ENCODE measurements around the gene PHACTR1.

PHACTR1 gene

DNA sequence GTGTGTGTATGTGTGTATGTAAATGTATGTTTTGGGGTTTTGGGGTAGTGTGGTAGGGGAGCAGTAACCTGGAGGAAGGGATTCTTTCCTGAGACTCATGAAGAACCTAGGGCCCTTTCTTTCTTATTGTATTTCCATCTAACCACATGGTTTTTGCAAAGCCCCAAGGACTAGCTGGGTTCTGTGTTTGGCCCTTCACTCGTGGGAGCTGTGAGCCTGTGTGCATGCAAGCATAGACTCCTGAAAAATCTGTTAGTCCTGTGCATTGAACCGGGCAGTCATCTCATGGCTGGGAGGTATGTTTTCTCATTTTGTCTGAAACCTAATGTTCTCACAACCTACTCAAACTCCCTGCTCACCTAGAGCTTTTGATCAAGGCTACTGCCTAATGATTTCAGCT lies 219.1 kb downstream of the PHACTR1 start:
- TF ChIP-seq NFIC (IDR thresholded peaks at IDR 0.05) (no peak), EP300 (IDR thresholded peaks at IDR 0.05; ENCODE audit: borderline replicate concordance) (no peak), FOXM1 (IDR thresholded peaks at IDR 0.05; ENCODE audit: borderline replicate concordance, low read depth) (no peak), TCF12 (IDR thresholded peaks at IDR 0.05; ENCODE audit: low read depth) (no peak), CEBPB (IDR thresholded peaks at IDR 0.05) (no peak), CREB1 (IDR thresholded peaks at IDR 0.05; ENCODE audit: low read depth) (no peak), EGR1 (IDR thresholded peaks at IDR 0.05) (no peak), YY1 (IDR thresholded peaks at IDR 0.05; ENCODE audit: low read depth) (no peak), RAD21 (IDR thresholded peaks at IDR 0.05; ENCODE audit: low read depth) (no peak), TEAD4 (IDR thresholded peaks at IDR 0.05) (no peak)
- TF ChIP-seq, protein P1, sequence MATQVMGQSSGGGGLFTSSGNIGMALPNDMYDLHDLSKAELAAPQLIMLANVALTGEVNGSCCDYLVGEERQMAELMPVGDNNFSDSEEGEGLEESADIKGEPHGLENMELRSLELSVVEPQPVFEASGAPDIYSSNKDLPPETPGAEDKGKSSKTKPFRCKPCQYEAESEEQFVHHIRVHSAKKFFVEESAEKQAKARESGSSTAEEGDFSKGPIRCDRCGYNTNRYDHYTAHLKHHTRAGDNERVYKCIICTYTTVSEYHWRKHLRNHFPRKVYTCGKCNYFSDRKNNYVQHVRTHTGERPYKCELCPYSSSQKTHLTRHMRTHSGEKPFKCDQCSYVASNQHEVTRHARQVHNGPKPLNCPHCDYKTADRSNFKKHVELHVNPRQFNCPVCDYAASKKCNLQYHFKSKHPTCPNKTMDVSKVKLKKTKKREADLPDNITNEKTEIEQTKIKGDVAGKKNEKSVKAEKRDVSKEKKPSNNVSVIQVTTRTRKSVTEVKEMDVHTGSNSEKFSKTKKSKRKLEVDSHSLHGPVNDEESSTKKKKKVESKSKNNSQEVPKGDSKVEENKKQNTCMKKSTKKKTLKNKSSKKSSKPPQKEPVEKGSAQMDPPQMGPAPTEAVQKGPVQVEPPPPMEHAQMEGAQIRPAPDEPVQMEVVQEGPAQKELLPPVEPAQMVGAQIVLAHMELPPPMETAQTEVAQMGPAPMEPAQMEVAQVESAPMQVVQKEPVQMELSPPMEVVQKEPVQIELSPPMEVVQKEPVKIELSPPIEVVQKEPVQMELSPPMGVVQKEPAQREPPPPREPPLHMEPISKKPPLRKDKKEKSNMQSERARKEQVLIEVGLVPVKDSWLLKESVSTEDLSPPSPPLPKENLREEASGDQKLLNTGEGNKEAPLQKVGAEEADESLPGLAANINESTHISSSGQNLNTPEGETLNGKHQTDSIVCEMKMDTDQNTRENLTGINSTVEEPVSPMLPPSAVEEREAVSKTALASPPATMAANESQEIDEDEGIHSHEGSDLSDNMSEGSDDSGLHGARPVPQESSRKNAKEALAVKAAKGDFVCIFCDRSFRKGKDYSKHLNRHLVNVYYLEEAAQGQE (IDR thresholded peaks at IDR 0.05; ENCODE audit: low read depth), result no peak
- TF ChIP-seq, protein P2, sequence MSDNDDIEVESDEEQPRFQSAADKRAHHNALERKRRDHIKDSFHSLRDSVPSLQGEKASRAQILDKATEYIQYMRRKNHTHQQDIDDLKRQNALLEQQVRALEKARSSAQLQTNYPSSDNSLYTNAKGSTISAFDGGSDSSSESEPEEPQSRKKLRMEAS (IDR thresholded peaks at IDR 0.05), result no peak
- TF ChIP-seq, protein P3, sequence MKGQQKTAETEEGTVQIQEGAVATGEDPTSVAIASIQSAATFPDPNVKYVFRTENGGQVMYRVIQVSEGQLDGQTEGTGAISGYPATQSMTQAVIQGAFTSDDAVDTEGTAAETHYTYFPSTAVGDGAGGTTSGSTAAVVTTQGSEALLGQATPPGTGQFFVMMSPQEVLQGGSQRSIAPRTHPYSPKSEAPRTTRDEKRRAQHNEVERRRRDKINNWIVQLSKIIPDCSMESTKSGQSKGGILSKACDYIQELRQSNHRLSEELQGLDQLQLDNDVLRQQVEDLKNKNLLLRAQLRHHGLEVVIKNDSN (IDR thresholded peaks at IDR 0.05), result no peak

DNA sequence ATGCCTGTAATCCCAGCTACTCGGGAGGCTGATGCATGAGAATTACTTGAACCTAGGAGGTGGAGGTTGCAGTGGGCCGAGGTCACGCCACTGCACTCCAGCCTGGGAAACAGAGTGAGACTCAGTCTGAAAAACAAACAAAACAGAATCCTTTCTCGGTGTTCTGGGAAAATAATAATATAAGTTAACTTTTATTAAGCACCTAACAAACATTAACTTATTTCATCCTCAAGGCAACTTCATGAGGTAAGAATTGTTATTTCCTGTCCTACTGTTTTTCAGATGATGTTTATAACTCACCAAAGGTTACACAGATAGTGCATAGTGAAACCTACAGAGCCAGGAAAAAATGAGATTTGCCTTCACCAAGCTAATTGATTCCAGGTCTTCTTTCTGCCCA lies 221.4 kb downstream of the PHACTR1 start:
- TF ChIP-seq, protein P2 (IDR thresholded peaks at IDR 0.05), result no peak
- no peak for TF ChIP-seq RAD21 (IDR thresholded peaks at IDR 0.05; ENCODE audit: low read depth)
- TF ChIP-seq CEBPB (IDR thresholded peaks at IDR 0.05), result no peak
- no peak for TF ChIP-seq TEAD4 (IDR thresholded peaks at IDR 0.05)
- TF ChIP-seq EGR1 (IDR thresholded peaks at IDR 0.05), result no peak
- no peak for TF ChIP-seq TAF1 (IDR thresholded peaks at IDR 0.05; ENCODE audit: low read depth)
- no peak for TF ChIP-seq FOXM1 (IDR thresholded peaks at IDR 0.05; ENCODE audit: borderline replicate concordance, low read depth)
- no peak for TF ChIP-seq EP300 (IDR thresholded peaks at IDR 0.05; ENCODE audit: borderline replicate concordance)
- TF ChIP-seq, protein P3 (IDR thresholded peaks at IDR 0.05), result no peak
- no peak for TF ChIP-seq CREB1 (IDR thresholded peaks at IDR 0.05; ENCODE audit: low read depth)
- TF ChIP-seq ZBTB7A (IDR thresholded peaks at IDR 0.05; ENCODE audit: low read depth), result no peak

DNA sequence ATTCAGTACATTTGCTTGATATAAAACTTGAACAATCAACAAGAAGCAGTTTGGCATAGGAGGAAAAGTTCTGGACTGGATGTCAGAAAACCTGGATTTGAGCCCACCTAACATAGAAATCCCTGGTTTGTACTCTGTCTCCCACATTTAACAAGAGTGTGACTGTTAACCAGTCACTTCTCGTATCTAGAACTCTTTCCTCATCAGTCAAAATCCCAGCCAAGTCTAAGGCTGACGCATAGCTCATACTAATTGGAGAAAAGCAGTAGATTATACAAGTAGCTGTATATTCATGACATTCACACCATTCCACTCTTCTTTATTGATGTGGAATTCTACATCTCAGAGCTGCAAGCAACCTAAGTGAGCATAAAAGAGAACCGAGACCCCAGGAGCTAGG lies 222.7 kb downstream of the PHACTR1 start:
- no peak for TF ChIP-seq EGR1 (IDR thresholded peaks at IDR 0.05)
- no peak for TF ChIP-seq ZBTB7A (IDR thresholded peaks at IDR 0.05; ENCODE audit: low read depth)
- TF ChIP-seq RAD21 (IDR thresholded peaks at IDR 0.05; ENCODE audit: low read depth), result no peak
- TF ChIP-seq EP300 (IDR thresholded peaks at IDR 0.05; ENCODE audit: borderline replicate concordance), result no peak
- no peak for TF ChIP-seq YY1 (IDR thresholded peaks at IDR 0.05; ENCODE audit: low read depth)
- TF ChIP-seq, protein P2 (IDR thresholded peaks at IDR 0.05), result no peak
- TF ChIP-seq, protein P3 (IDR thresholded peaks at IDR 0.05), result no peak
- TF ChIP-seq TEAD4 (IDR thresholded peaks at IDR 0.05), result no peak
- no peak for TF ChIP-seq TAF1 (IDR thresholded peaks at IDR 0.05; ENCODE audit: low read depth)
- TF ChIP-seq TCF12 (IDR thresholded peaks at IDR 0.05; ENCODE audit: low read depth), result no peak
- no peak for TF ChIP-seq CEBPB (IDR thresholded peaks at IDR 0.05)
- no peak for TF ChIP-seq CREB1 (IDR thresholded peaks at IDR 0.05; ENCODE audit: low read depth)
- no peak for TF ChIP-seq NFIC (IDR thresholded peaks at IDR 0.05)

DNA sequence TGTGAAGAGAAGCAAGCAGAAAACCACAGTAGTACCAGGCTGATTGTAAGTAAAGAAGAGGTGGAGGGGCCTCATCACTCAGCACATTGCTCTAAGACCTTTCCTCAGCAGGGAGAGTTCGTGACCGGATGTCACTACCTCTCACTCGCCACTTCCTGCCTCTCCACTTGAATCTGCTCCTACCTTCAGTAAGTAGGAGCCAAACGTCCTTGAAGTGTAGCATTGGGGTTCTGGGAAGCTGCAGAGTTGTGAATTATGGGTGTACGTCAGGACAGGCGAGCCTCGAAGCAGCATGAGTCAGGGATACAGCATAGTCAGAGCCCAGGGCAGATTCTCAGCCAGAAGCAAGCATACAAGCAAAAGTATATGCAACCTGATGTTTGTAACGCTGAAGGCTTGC lies 224.9 kb downstream of the PHACTR1 start:
- TF ChIP-seq NFIC (IDR thresholded peaks at IDR 0.05) (no peak), CREB1 (IDR thresholded peaks at IDR 0.05; ENCODE audit: low read depth) (no peak), EGR1 (IDR thresholded peaks at IDR 0.05) (no peak), RAD21 (IDR thresholded peaks at IDR 0.05; ENCODE audit: low read depth) (no peak), TAF1 (IDR thresholded peaks at IDR 0.05; ENCODE audit: low read depth) (no peak)

DNA sequence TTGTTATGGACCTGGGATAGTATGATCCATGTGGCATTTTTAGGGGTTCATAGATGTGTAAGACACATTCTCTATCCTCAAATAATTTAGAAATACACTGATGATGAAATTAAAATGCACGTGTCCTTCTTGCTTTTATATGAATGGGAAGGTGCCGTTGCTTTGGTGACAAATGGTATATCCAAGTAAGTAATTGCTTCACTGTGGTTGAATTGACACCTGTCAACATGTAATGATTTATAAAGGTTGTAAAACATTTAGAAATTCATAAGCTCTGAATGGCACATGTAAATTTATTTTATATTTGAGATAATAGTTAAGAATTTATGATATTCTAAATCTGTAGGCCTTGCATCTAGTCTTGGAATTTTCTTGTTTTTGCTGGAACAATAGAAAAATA lies 227.0 kb downstream of the PHACTR1 start:
- TF ChIP-seq RAD21 (IDR thresholded peaks at IDR 0.05; ENCODE audit: low read depth) (no peak), TAF1 (IDR thresholded peaks at IDR 0.05; ENCODE audit: low read depth) (no peak), YY1 (IDR thresholded peaks at IDR 0.05; ENCODE audit: low read depth) (no peak), EP300 (IDR thresholded peaks at IDR 0.05; ENCODE audit: borderline replicate concordance) (no peak), ZBTB7A (IDR thresholded peaks at IDR 0.05; ENCODE audit: low read depth) (no peak)
- TF ChIP-seq, protein P3 (IDR thresholded peaks at IDR 0.05), result no peak

DNA sequence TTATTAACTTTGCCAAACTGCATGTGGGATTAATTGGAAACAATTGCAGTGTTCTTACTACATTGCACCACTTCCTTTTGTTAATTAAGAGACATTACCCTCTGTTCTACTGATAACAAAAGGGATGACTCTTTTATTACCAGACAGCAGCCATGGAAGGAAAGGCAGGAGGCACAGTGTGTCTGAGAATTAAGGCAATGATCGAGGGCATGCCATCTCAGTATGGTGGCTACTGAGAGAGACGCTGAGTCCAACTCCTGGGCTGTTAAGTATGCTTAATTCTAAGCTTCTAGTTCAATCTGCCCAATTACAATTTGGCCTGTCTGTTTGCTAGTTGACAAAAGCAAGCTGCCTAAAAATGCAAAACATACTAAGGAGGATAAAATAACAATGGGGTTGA lies 227.4 kb downstream of the PHACTR1 start:
- TF ChIP-seq EGR1 (IDR thresholded peaks at IDR 0.05) (no peak), TCF12 (IDR thresholded peaks at IDR 0.05; ENCODE audit: low read depth) (no peak), YY1 (IDR thresholded peaks at IDR 0.05; ENCODE audit: low read depth) (no peak)
- TF ChIP-seq, protein P3 (IDR thresholded peaks at IDR 0.05), result no peak
- TF ChIP-seq, protein P1 (IDR thresholded peaks at IDR 0.05; ENCODE audit: low read depth), result no peak

All from Ishikawa (cell line).